COLO829 (cell line): ENCODE measurements around the gene PAM.

Experiments
- DNase-seq: peaks from one replicate; pipeline ENCODE4 v3.0.0; 2012; ENCODE audit warnings: low spot score

Gene PAM

GRCh38 chr5:102863058-102863457 is 108.0 kb downstream of the PAM start:
- no peak for DNase-seq

GRCh38 chr5:102863764-102864560 is 108.9 kb downstream of the PAM start:
- DNase-seq, result no peak

DNA sequence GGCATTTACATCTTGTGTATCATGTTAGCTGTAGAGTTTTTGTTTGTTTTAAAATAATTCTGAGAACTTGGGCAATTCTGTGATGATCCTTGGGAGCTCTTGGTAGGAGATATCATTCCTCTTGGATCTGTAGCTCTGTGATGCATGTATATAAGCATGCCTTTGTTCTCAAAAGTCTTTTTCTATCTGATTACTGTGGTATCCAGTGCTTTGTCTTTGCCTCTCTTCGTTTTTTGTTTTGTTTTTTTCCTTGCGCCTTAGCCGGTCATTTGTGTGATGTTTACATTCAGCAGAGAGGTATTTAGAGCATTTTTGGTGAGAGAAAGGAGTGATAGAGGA is 110.0 kb downstream of the PAM start:
- no peak for DNase-seq

- DNase-seq, result no peak
Measured at GRCh38 chr5:102865510-102866236, 110.6 kb downstream of the PAM start.

DNA sequence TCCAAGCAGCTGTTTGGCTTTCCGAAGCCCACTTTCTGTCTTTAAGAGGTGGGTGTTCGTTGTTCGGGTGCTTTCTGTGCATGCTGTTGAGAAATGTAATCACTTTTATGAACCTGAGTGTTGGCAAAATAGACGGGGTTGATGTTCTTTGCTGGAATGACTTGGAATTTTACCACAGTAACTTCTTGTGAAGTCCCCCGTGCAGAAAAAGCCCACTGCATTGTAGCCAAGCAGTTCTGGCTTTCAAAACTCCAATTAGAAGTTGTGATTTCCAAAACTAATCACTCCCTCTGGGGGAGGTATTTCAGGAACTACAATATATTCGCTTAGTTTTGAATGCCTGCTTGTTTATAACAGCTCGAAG is 111.1 kb downstream of the PAM start:
- DNase-seq, result no peak

DNA sequence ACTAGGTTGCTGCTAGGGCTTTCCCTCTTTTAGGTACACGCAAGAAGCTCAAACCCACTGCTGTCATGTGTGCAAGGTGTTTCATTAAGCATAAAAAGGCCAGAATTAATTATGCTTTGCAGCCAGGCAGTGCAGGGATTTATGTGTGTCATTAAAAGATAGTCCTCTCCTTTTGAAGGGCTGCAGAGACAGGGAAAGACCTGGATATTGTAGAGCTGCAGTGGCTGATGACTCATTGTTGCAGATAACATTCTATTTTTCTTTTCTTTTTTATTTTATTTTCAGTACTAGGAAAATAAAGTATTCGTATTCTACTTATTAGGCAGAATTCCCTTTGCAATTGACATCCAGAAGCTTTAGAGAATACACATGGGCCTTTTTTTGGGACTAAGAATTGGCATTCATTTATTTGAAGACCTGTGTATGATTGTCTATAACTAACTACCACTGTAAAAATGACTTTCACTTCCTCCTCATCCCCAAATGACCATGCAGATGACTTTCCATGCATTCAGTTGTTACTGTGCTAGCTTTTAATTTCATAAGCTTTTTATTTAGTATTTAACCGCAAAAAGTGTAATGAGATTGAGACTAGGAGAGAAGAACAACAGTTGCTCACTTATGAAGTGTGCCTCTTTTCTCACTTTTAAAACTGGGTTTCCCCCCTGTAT is 113.0 kb downstream of the PAM start:
- DNase-seq, result no peak

DNA sequence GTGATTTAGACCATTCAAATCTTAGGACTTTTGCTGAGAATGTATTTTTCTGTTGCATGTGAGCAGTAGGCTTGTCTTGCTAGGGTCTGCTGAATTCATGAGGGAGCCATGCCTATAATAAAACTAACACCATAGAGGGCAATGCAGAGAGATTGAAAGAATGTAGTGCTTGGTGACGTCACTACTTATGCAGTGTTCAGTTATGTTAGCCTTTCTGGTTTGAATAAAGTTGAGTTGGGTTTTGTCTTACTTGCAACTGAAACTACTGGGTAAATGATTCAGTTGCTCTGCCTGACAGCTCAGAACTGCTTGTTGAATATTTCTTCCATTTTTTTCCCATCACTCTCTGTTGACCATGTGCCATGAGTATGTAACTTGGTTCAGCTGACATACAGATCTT is 114.1 kb downstream of the PAM start:
- DNase-seq, result no peak

- no peak for DNase-seq
Measured at GRCh38 chr5:102873379-102873932, 118.4 kb downstream of the PAM start.

GRCh38 chr5:102874054-102874453 is 118.9 kb downstream of the PAM start:
- no peak for DNase-seq

- DNase-seq, result no peak
Measured at GRCh38 chr5:102875721-102876123, 120.6 kb downstream of the PAM start.

DNA sequence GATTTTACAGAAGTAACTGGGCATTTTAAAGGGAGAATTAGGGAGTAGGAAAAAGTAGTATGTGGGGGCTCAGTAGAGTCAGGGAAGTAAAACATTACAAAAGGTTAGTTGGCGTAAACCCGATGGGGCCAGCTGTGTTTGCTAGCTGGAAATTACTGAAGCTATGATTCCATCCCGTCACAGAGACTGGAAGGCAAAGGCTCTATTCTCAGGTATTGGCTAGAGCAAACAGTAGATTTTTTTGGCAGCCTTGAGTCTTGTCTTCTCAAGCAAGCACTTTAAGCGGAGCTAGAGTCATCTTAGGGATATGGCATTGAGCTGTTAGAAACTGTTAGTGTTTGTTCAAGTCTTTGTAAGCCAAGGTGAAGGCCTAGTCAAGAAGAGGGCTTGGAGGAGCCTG is 121.5 kb downstream of the PAM start:
- DNase-seq, result no peak

DNA sequence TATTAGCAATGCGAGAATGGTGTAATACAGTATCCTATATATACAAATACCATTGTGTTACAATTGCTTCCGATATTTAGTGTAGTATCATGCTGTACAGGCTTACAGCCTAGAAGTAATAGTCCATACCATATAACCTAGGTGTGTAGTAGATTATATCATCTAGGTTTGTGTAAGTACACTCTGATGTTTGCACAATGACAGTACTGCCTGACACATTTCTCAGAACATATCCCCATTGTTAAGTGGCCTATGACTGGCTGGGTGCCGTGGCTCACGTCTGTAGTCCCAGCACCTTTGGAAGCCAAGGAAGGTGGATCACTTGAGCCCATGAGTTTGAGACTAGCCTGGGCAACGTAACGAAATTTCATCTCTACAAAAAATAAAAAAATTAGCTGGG is 124.6 kb downstream of the PAM start:
- no peak for DNase-seq

GRCh38 chr5:102886586-102886985 is 131.5 kb downstream of the PAM start:
- DNase-seq, result no peak

DNA sequence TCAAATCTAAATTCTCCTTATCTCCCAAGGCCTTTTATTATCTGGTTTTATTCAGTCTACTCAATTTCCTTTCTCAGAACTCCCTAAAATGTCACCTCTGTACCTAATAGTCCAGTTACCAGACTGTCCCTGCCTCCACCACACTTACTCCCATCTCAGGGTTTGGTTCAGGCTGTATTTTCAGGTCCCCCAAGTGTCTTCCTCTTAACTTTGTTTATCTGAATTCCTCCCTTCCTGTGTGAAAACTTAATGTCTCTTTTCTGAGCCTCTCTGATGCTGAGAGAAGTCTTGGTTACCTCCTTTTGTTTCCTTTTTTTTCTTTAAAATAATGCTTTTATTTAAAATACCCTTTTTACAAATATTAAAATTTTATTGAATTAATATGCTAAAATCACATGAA is 133.4 kb downstream of the PAM start:
- DNase-seq, result no peak

DNA sequence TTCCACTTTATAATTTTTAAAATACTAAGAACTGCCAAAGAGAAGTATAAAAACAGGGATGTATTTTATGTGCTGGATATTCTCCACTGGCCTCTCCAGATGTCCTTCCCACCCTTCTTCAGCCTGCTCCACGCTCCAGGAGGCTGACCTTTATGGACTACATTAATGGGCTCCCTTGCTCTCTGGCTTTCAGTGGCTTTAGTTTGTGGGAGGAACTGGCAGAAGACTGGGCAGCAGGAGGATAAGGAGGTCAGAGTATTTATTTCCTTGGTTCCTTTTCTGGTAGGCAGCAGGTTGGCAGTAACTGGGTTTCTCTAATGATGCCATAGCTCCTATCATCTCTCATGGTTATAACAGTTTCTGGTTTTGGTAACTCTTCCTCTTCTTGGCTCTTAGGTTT is 133.9 kb downstream of the PAM start:
- no peak for DNase-seq

DNA sequence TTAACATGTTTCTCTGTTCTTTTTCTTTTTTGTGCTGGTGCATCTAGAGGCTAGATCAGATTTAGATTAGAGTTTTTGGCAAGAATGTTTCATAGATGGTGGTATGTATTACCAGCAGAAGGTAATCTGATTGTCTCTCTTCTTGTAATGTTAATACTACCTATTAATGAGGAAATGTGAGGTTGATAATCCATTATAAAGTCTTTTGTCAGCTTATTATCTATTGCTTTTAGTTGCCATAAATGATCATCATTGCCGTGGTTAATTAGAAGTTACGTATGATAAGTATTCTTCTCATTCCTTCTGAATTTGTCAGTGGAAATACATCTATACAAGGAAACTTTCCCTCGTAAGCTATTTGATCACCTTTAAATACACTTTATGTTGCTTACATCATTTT is 135.0 kb downstream of the PAM start:
- DNase-seq, result no peak

GRCh38 chr5:102891175-102891574 is 136.1 kb downstream of the PAM start:
- DNase-seq, result no peak

DNA sequence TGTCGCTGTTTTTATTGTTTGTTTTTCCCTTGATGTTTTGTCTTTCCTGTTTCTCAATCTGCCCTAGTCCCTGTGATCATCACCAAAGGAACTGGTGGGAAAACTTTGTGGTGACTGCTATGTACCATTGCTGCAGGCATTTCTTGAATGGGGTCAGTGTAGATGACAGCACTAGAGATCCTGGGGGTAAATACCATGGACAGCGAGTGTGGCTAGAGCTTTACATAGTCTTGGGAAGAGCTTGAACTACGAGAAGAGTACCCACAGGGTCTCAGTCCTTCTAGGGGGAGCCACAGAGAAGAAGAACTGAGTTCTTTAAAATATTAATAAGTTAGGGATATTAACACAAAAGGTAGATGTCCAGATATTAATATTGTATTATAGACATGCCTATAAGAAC is 138.8 kb downstream of the PAM start:
- no peak for DNase-seq

GRCh38 chr5:102895234-102895633 is 140.1 kb downstream of the PAM start:
- DNase-seq, result no peak

- DNase-seq, result no peak
Measured at GRCh38 chr5:102895976-102896375, 140.9 kb downstream of the PAM start.

- no peak for DNase-seq
Measured at GRCh38 chr5:102901424-102902134, 146.5 kb downstream of the PAM start.

GRCh38 chr5:102902135-102902448 is 147.0 kb downstream of the PAM start:
- DNase-seq, result no peak

DNA sequence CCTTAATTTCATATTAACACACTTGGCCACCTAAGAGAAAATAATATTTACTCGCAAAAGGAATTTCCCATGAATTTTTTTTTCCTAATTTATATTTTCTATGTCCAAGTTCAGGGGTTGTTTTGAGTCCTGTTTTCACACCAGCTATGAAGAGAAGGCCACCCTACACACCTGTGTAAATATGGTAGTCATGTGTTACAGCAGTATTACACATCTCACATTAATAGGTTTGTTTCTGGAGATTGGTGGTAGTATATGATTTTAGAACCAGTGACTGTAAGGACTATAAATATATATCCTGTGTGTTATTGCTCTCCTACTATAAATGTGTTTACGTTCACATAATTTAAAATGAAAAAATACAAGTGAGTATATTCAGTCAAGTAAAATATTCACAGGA is 147.5 kb downstream of the PAM start:
- no peak for DNase-seq
